BJ (cell line): ENCODE measurements around the gene GAD1. TPM values are rescaled to one million over a fixed set of nuclear protein-coding genes. Genes with fewer than 3 reads are reported as not detected.

Experiments used
- CTCF ChIA-PET: fragments of 350-600 bp; formaldehyde crosslinking; extraction: SDS; loops from one replicate; lab custom pipeline; 2021; ENCODE audit warnings: antibody characterized with exemption, inconsistent platforms; lab: Yijun Ruan, JAX
- POLR2A ChIA-PET: fragments of 300-600 bp; sonication (Branson Sonifier 250); formaldehyde crosslinking; extraction: SDS; loops from one replicate; lab custom pipeline; 2021; ENCODE audit warnings: antibody characterized with exemption; lab: Charles Lee
- DNase-seq: peaks from one replicate; pipeline ENCODE4 v3.0.0-alpha.2; 2011; ENCODE audit warnings: low read depth
- H3K27me3 ChIP-seq: 2 replicates; pipeline ENCODE4 v1.6.0; 2011; ENCODE audit warnings: low read length; ENCODE audit not compliant: control insufficient read depth, insufficient read depth
- H3K36me3 ChIP-seq: 2 replicates; pipeline ENCODE4 v1.5.1; 2011; ENCODE audit warnings: low read length; ENCODE audit not compliant: control insufficient read depth, insufficient read depth
- H3K4me3 ChIP-seq: 2 replicates; pipeline ENCODE4 v1.5.1; 2011; ENCODE audit warnings: low read depth, mild to moderate bottlenecking, control low read depth, low read length
- polyA plus RNA-seq: library from polyadenylated mRNA; depleted of rRNA; stranded (reverse); fragments of >200 nt; gene quantifications from 2 replicates; pipeline ENCODE4 v1.2.3, GENCODE V29; 2011
- TF ChIP-seq, protein P1 (sequence below): IDR thresholded peaks from 2 replicates; pipeline ENCODE4 v1.5.1; 2011; ENCODE audit warnings: low read depth, mild to moderate bottlenecking, control low read depth, inconsistent platforms, low read length, moderate library complexity; ENCODE audit not compliant: insufficient read depth

Gene GAD1
- polyA plus RNA-seq, 1 experiment, result 0.63 TPM

- TF ChIP-seq, protein P1, sequence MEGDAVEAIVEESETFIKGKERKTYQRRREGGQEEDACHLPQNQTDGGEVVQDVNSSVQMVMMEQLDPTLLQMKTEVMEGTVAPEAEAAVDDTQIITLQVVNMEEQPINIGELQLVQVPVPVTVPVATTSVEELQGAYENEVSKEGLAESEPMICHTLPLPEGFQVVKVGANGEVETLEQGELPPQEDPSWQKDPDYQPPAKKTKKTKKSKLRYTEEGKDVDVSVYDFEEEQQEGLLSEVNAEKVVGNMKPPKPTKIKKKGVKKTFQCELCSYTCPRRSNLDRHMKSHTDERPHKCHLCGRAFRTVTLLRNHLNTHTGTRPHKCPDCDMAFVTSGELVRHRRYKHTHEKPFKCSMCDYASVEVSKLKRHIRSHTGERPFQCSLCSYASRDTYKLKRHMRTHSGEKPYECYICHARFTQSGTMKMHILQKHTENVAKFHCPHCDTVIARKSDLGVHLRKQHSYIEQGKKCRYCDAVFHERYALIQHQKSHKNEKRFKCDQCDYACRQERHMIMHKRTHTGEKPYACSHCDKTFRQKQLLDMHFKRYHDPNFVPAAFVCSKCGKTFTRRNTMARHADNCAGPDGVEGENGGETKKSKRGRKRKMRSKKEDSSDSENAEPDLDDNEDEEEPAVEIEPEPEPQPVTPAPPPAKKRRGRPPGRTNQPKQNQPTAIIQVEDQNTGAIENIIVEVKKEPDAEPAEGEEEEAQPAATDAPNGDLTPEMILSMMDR, result no peak
- H3K4me3 ChIP-seq, result no peak overlapping the region
- H3K27me3 ChIP-seq, result peaks cover 7% of the 10 kb centered on the region
- no peak for DNase-seq
- ChIA-PET CTCF (interaction anchor here (0.7 to 1.2 kb wide), 3 partner anchors 11 to 366 kb away, joined by 3 to 4 read pairs (median 3); no protein-coding TSS in a partner anchor), POLR2A (no interaction called here)
- no peaks in the 10 kb centered on the region for H3K36me3 ChIP-seq
Observed at GRCh38 chr2:170772295-170772694, 44.4 kb upstream of the GAD1 start.

DNA sequence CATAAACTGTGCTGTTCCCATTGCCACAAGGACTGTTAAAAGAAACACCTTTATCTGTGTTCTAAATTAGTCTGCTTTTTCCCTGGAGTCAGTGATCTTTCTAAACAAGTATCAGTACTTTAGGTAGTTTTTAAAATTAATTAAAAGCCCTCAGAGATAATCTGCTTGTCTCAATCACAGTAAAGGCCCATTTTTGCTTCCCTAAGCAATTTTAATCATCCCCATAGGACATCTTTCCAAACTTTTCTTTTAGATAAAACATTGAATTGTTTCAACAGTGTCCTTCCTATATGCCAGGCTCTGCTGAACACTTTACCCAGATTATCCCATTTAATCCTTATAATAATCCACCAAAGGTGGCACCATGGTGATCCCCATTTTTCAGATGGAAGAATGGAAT lies 42.6 kb upstream of the GAD1 start:
- Histone ChIP-seq H3K4me3 (no peak overlapping the region), H3K27me3 (peaks cover 7% of the 10 kb centered on the region), H3K36me3 (no peaks in the 10 kb centered on the region)
- CTCF ChIA-PET, result interaction anchor here (0.6 kb wide), 1 partner anchor 1601 kb away, joined by 3 read pairs; no protein-coding TSS in a partner anchor
- POLR2A ChIA-PET, result no interaction called here
- TF ChIP-seq, protein P1, result no peak
- DNase-seq, result no peak

DNA sequence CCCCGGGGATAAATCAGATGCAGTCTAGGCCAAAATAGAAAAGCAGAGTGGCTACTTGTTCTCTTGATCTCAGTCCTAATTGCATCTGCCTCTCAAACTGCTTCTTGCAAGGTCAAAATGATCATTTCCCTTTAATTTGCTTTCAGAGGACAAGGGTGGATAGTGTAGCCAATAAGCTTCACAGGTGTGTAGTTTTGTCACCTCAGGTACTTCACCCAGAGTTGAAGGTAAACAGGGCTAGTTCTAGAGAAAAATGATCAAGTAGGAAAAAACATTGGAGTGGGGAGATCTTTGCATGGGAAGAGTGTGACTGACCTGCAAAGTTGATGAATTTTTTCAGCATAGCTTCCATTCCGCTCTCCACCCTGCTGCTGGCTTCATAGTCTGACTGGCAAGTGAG lies 37.8 kb upstream of the GAD1 start:
- no peaks in the 10 kb centered on the region for H3K27me3 ChIP-seq
- TF ChIP-seq, protein P1, result no peak
- DNase-seq, result no peak
- no peak overlapping the region for H3K4me3 ChIP-seq
- POLR2A ChIA-PET, result no interaction called here
- H3K36me3 ChIP-seq, result no peaks in the 10 kb centered on the region
- CTCF ChIA-PET, result no interaction called here

DNA sequence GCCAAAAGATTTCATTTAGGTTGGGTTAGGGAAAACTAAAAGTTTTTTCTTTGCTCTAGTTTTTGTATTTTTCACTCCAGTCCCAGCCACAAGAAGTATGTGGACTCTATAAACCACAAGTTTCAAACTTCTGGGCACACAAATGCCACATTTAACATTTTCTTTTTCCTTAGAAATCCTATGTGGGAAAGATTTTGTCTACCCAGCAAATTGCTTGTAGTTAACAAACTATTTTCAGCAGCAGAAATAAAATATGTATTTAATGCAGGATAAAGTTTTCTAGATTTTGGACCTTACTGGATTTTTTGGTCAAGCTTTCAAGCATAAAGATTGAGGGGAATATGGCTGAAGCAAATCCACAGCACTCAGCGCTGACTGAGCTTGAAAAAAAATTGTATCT lies 37.4 kb upstream of the GAD1 start:
- Histone ChIP-seq H3K4me3 (no peak overlapping the region), H3K27me3 (no peaks in the 10 kb centered on the region), H3K36me3 (no peaks in the 10 kb centered on the region)
- TF ChIP-seq, protein P1, result no peak
- CTCF ChIA-PET, result no interaction called here
- DNase-seq, result no peak
- POLR2A ChIA-PET, result no interaction called here

GRCh38 chr2:170782673-170783072 lies 34.0 kb upstream of the GAD1 start:
- Histone ChIP-seq H3K36me3 (no peaks in the 10 kb centered on the region), H3K27me3 (no peaks in the 10 kb centered on the region), H3K4me3 (no peak overlapping the region)
- ChIA-PET POLR2A (no interaction called here), CTCF (interaction anchor here (1.4 to 2.1 kb wide), 3 partner anchors 10 to 31 kb away, joined by 3 to 6 read pairs (median 3); no protein-coding TSS in a partner anchor)
- TF ChIP-seq, protein P1, result no peak
- no peak for DNase-seq
